Panc1 (cell line): ENCODE measurements around the gene ANO6. TPM values are rescaled to one million over a fixed set of nuclear protein-coding genes. Genes with fewer than 3 reads are reported as not detected.

Source experiments
- ATAC-seq: fragments of 200-7000 bp; cut with Tn5 transposase; 2 replicates; pipeline ENCODE4 v1.9.1; 2020; ENCODE audit warnings: mild to moderate bottlenecking, moderate library complexity
- BruUV-seq: library from RNA; stranded (reverse); fragments of 400-500 nt; replicated peaks from 2 replicates; lab custom pipeline; 2021; lab: Mats Ljungman, UMichigan
- CTCF ChIA-PET: fragments of 300-600 bp; sonication (Branson Sonifier 250); formaldehyde crosslinking; loops from one replicate; lab custom pipeline; 2022; ENCODE audit warnings: antibody characterized with exemption; lab: Charles Lee
- POLR2A ChIA-PET: fragments of 300-600 bp; sonication (Branson Sonifier 250); formaldehyde crosslinking; loops from one replicate; lab custom pipeline; 2022; ENCODE audit warnings: antibody characterized with exemption; lab: Charles Lee
- DNase-seq: peaks from one replicate; pipeline ENCODE4 v3.0.0-alpha.2; 2010; ENCODE audit warnings: low read depth, low spot score
- H3K27ac ChIP-seq: 2 replicates; pipeline ENCODE4 v1.5.1; 2011; ENCODE audit warnings: mild to moderate bottlenecking, low read length, inconsistent platforms
- H3K27me3 ChIP-seq: fragments of 200-500 bp; sonication (Bioruptor generic); 2 replicates; pipeline ENCODE4 v1.6.0; 2014; ENCODE audit warnings: low read length, inconsistent platforms; ENCODE audit not compliant: control insufficient read depth, insufficient read depth
- H3K36me3 ChIP-seq: fragments of 200-500 bp; sonication (Bioruptor generic); 2 replicates; pipeline ENCODE4 v1.5.1; 2014; ENCODE audit warnings: inconsistent platforms, mild to moderate bottlenecking, low read length, moderate library complexity; ENCODE audit not compliant: control insufficient read depth, insufficient read depth
- H3K4me1 ChIP-seq: 2 replicates; pipeline ENCODE4 v1.5.1; 2011; ENCODE audit warnings: inconsistent platforms, mild to moderate bottlenecking, low read length, moderate library complexity; ENCODE audit not compliant: control insufficient read depth, insufficient read depth
- H3K4me3 ChIP-seq, 2 experiments: 2 replicates each; pipeline ENCODE4 v1.5.1; 2011 to 2012; ENCODE audit warnings: low read depth in 2 of 2, low read length in 2 of 2, mild to moderate bottlenecking in 2 of 2, inconsistent platforms in 1 of 2, moderate library complexity in 1 of 2
- H3K9me3 ChIP-seq: fragments of 200-500 bp; sonication (Bioruptor generic); 2 replicates; pipeline ENCODE4 v1.5.1; 2014; ENCODE audit warnings: low read depth, mild to moderate bottlenecking, inconsistent platforms, low read length, moderate library complexity; ENCODE audit not compliant: control insufficient read depth, insufficient read depth
- CTCF ChIP-seq: fragments of 450-650 bp; IDR thresholded peaks from 2 replicates; pipeline ENCODE4 v1.5.1; 2017; ENCODE audit warnings: mild to moderate bottlenecking
- POLR2AphosphoS5 ChIP-seq: IDR thresholded peaks from 2 replicates; pipeline ENCODE4 v1.6.1; 2012; ENCODE audit warnings: mild to moderate bottlenecking, low read depth, low read length, moderate library complexity
- REST ChIP-seq, 2 experiments: IDR thresholded peaks; 2 replicates each; pipeline ENCODE4 v1.6.1; 2011 to 2012; ENCODE audit warnings: low read depth in 2 of 2, control low read depth in 1 of 2, low read length in 1 of 2, mild to moderate bottlenecking in 1 of 2, moderate library complexity in 1 of 2; ENCODE audit not compliant: insufficient read depth in 1 of 2
- SIN3A ChIP-seq: IDR thresholded peaks from 2 replicates; pipeline ENCODE4 v1.6.1; 2012; ENCODE audit warnings: low read depth, mild to moderate bottlenecking, low read length, moderate library complexity, borderline replicate concordance; ENCODE audit not compliant: insufficient read depth
- TCF7L2 ChIP-seq: IDR thresholded peaks from 2 replicates; pipeline ENCODE4 v1.6.1; 2011; ENCODE audit warnings: mild to moderate bottlenecking, low read depth, low read length, inconsistent platforms
- in situ Hi-C: cut with HindIII; loops from 2 replicates; pipeline ENCODE4 v1.10.0; 2016; ENCODE audit warnings: low sequenced_read_pairs, low pct_unique_long_range_greater_than_20kb
- intact Hi-C: fragments of 100-400 bp; cut with micrococcal nuclease; formaldehyde crosslinking; loops from one replicate; pipeline ENCODE4 v1.10.0; 2022; ENCODE audit not compliant: unreplicated experiment
- total RNA-seq: library from RNA; stranded (reverse); gene quantifications from one replicate; pipeline ENCODE4 v1.2.1, GENCODE V29; 2021; ENCODE audit not compliant: unreplicated experiment

Gene ANO6
- total RNA-seq, 1 experiment from 2014 or later: 120 TPM

- ChIA-PET CTCF (no interaction called here), POLR2A (no interaction called here)
- in situ Hi-C loops (no loop called here), intact Hi-C loops (no loop called here)
- H3K27me3 ChIP-seq: no peaks in the 10 kb centered on the region
- no peak overlapping the region for H3K27ac ChIP-seq
- DNase-seq (no peak), ATAC-seq (no peak)
- H3K4me1 ChIP-seq: no peaks in the 10 kb centered on the region
- H3K4me3 ChIP-seq: no peak overlapping the region
- H3K36me3 ChIP-seq: peaks cover 10% of the 10 kb centered on the region
- H3K9me3 ChIP-seq: no peaks in the 10 kb centered on the region
- TF ChIP-seq CTCF (no peak), POLR2AphosphoS5 (no peak), TCF7L2 (no peak), SIN3A (no peak), REST (IDR thresholded peaks at IDR 0.05; ENCODE audit: insufficient read depth in 1 of 2, low read depth in 2 of 2, low read length in 1 of 2) (no peak)
- no TSS peak for BruUV-seq
These were observed 215.2 kb downstream of the ANO6 start for GRCh38 chr12:45431126-45431525.

- ChIA-PET POLR2A (no interaction called here), CTCF (no interaction called here)
- in situ Hi-C loops (no loop called here), intact Hi-C loops (no loop called here)
- H3K4me3 ChIP-seq: no peak overlapping the region
- H3K4me1 ChIP-seq: no peaks in the 10 kb centered on the region
- ATAC-seq (no peak), DNase-seq (no peak)
- TF ChIP-seq SIN3A (no peak), TCF7L2 (no peak), REST (IDR thresholded peaks at IDR 0.05; ENCODE audit: insufficient read depth in 1 of 2, low read depth in 2 of 2, low read length in 1 of 2) (no peak), CTCF (no peak), POLR2AphosphoS5 (no peak)
- peaks cover 7% of the 10 kb centered on the region for H3K36me3 ChIP-seq
- H3K27ac ChIP-seq: no peak overlapping the region
- no TSS peak for BruUV-seq
- H3K27me3 ChIP-seq: no peaks in the 10 kb centered on the region
- no peaks in the 10 kb centered on the region for H3K9me3 ChIP-seq
These were observed 216.8 kb downstream of the ANO6 start for GRCh38 chr12:45432710-45433109.
